Liver (tissue), 9 donors: ENCODE measurements around the gene FZR1. TPM values are rescaled to one million over a fixed set of nuclear protein-coding genes. Genes with fewer than 3 reads are reported as not detected.
A peak's percentile ranks its signal among the peaks of the same experiment; 100 is the strongest.

ENCODE experiments used
- DNase-seq: peaks from one replicate; pipeline ENCODE4 v3.0.0-alpha.2; 2017; ENCODE audit warnings: low spot score
- H3K27ac ChIP-seq, 2 donors: one replicate each; pipeline ENCODE4 v1.7.0; 2013; ENCODE audit warnings: inconsistent platforms in 2 of 2, low read length in 2 of 2, control low read depth in 1 of 2, low read depth in 1 of 2, mild to moderate bottlenecking in 1 of 2
- H3K27me3 ChIP-seq, 4 donors: one replicate each; pipeline versions ENCODE4 v1.6.1 to v1.7.0; 2013; ENCODE audit warnings: low read length in 3 of 4, inconsistent platforms in 1 of 4, mild to moderate bottlenecking in 1 of 4, moderate library complexity in 1 of 4; ENCODE audit not compliant: control insufficient read depth in 4 of 4, insufficient read depth in 4 of 4
- H3K36me3 ChIP-seq, 4 donors: one replicate each; pipeline versions ENCODE4 v1.6.1 to v1.7.0; 2013; ENCODE audit warnings: low read length in 3 of 4, mild to moderate bottlenecking in 3 of 4, low read depth in 1 of 4, moderate library complexity in 1 of 4; ENCODE audit not compliant: control insufficient read depth in 4 of 4, insufficient read depth in 3 of 4
- H3K4me1 ChIP-seq, 4 donors: one replicate each; pipeline versions ENCODE4 v1.6.1 to v1.7.0; 2013; ENCODE audit warnings: low read length in 3 of 4, mild to moderate bottlenecking in 3 of 4, moderate library complexity in 1 of 4; ENCODE audit not compliant: control insufficient read depth in 4 of 4, insufficient read depth in 4 of 4
- H3K4me3 ChIP-seq, 3 donors: one replicate each; pipeline versions ENCODE4 v1.6.1 to v1.7.0; 2013; ENCODE audit warnings: low read length in 3 of 3, control low read depth in 1 of 3, low read depth in 1 of 3, mild to moderate bottlenecking in 1 of 3
- H3K9ac ChIP-seq, 2 donors: one replicate each; pipeline ENCODE4 v1.7.0; 2013; ENCODE audit warnings: low read length in 2 of 2, mild to moderate bottlenecking in 2 of 2, moderate library complexity in 2 of 2, control low read depth in 1 of 2, low read depth in 1 of 2
- H3K9me3 ChIP-seq, 4 donors: one replicate each; pipeline versions ENCODE4 v1.6.1 to v1.7.0; 2013; ENCODE audit warnings: low read length in 3 of 4; ENCODE audit not compliant: control insufficient read depth in 4 of 4
- CTCF ChIP-seq: fragments of 150-350 bp; IDR thresholded peaks from 2 replicates; pipeline ENCODE4 v1.5.1; 2017; ENCODE audit warnings: improper control_type of control experiment, low read depth, low read length; ENCODE audit not compliant: missing input control
- EGR1 ChIP-seq, 2 donors: IDR thresholded peaks; 2 replicates each; pipeline ENCODE4 v1.6.1; 2016 to 2018; ENCODE audit warnings: antibody characterized with exemption in 2 of 2, low read depth in 2 of 2
- FOXA1 ChIP-seq: IDR thresholded peaks from 2 replicates; pipeline ENCODE4 v1.6.1; 2016; ENCODE audit warnings: antibody characterized with exemption
- FOXA2 ChIP-seq: IDR thresholded peaks from 2 replicates; pipeline ENCODE4 v1.6.1; 2016; ENCODE audit warnings: antibody characterized with exemption
- GABPA ChIP-seq, 2 donors: IDR thresholded peaks in 1 of 2; conservative IDR thresholded peaks in 1 of 2; 2 replicates each; pipeline ENCODE4 v1.6.1; 2016; ENCODE audit warnings: antibody characterized with exemption in 2 of 2, mild to moderate bottlenecking in 1 of 2, moderate library complexity in 1 of 2
- HNF4A ChIP-seq, 2 donors: conservative IDR thresholded peaks; 2 replicates each; pipeline ENCODE4 v1.6.1; 2016; ENCODE audit warnings: antibody characterized with exemption in 2 of 2, mild to moderate bottlenecking in 2 of 2
- HNF4G ChIP-seq: IDR thresholded peaks from 2 replicates; pipeline ENCODE4 v1.6.1; 2016; ENCODE audit warnings: antibody characterized with exemption
- JUND ChIP-seq, 2 donors: IDR thresholded peaks; 2 replicates each; pipeline ENCODE4 v1.6.1; 2016; ENCODE audit warnings: antibody characterized with exemption in 2 of 2
- NR2F2 ChIP-seq: IDR thresholded peaks from 2 replicates; pipeline ENCODE4 v1.6.1; 2016; ENCODE audit warnings: antibody characterized with exemption
- RAD21 ChIP-seq, 2 donors: IDR thresholded peaks; 2 replicates each; pipeline ENCODE4 v1.6.1; 2016; ENCODE audit warnings: antibody characterized with exemption in 2 of 2, mild to moderate bottlenecking in 2 of 2
- RXRA ChIP-seq, 2 donors: IDR thresholded peaks; 2 replicates each; pipeline ENCODE4 v1.6.1; 2017 to 2018; ENCODE audit warnings: antibody characterized with exemption in 2 of 2, mild to moderate bottlenecking in 1 of 2
- SP1 ChIP-seq: IDR thresholded peaks from 2 replicates; pipeline ENCODE4 v1.6.1; 2018; ENCODE audit warnings: antibody characterized with exemption, mild to moderate bottlenecking
- YY1 ChIP-seq: IDR thresholded peaks from 2 replicates; pipeline ENCODE4 v1.6.1; 2016; ENCODE audit warnings: antibody characterized with exemption, mild to moderate bottlenecking
- WGBS: extraction: QIAGEN DNeasy Blood & Tissue Kit; methylation state at CpG from one replicate; pipeline ENCODE4 v1.1.7; 2013; 5-methylcytosine and 5-hydroxymethylcytosine counted together
- polyA plus RNA-seq, 2 donors: library from polyadenylated mRNA; stranded (reverse) in 1 of 2; unstranded in 1 of 2; fragments of 200-250 nt in 1 of 2; fragments of >200 nt in 1 of 2; fragmentation: Nextera tagmentation in 1 of 2; extraction: Ambion mirVana in 1 of 2; gene quantifications; one replicate each; pipeline versions ENCODE4 v1.2.1 to v1.2.3, GENCODE V29; 2013 to 2015
- total RNA-seq, 2 donors: library from RNA; depleted of rRNA; stranded (reverse); fragments of >200 nt; gene quantifications; one replicate each; pipeline ENCODE4 v1.2.3, GENCODE V29; 2014
- TF ChIP-seq, protein P1 (sequence below): IDR thresholded peaks from 2 replicates; pipeline ENCODE4 v1.6.1; 2016; ENCODE audit warnings: antibody characterized with exemption
- TF ChIP-seq, protein P2 (sequence below): IDR thresholded peaks from 2 replicates; pipeline ENCODE4 v1.6.1; 2016; ENCODE audit warnings: antibody characterized with exemption
- TF ChIP-seq, protein P3 (sequence below): IDR thresholded peaks from 2 replicates; pipeline ENCODE4 v1.6.1; 2016; ENCODE audit warnings: antibody characterized with exemption, mild to moderate bottlenecking
- donor health status: healthy.
- donor health status: healthy.
- donor health status: healthy.
- donor health status: healthy.
- donor health status: healthy.

FZR1 gene
- total RNA-seq (10 to 100 TPM; 17.0 to 27.3 TPM), polyA plus RNA-seq (10 to 100 TPM; 18.0 to 22.5 TPM)

DNA sequence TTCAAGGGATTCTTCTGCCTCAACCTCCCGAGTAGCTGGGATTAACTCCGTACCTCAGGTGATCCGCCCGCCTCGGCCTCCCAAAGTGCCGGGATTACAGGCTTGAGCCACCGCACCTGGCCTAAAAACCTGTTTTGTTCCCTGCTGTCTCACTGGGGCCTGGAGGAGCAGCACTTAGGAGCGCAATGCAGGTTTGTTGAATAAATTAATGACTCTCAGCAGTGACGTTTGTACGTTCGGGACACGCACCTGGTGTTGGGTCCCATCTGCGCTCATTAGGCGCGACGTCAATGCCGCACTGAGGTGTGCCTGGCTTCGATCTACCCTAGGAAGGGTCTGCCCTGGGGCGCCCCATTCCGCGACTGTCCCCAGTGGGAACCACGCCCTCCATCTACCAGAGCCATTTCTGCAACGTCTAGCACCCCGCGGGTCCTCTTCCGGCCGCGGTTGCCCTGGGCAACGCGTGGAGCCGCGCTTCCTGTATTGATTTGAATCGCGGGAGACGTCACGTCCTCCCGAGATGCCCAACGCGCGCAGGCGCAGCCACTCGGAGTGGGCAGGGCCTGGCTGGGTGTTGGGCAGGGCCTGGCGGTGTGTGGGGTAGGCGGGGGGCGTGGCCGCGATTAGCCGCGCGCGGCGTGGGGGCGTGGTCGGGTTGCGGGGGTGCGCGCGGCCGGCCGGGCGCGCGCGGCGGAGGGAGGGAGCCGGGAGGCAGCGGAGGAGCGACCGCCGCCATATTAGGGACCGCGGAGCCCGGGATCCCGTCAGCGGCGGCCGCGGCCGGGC is at the start of gene FZR1:
TSS of gene FZR1 (plus strand) at position 714 of the 786 bp plus-strand sequence. CDS start 16,679 bp downstream, outside the sequence.
- H3K9ac ChIP-seq, result peak within 1 kb of the TSS; percentile 65 to 80
- peak within 1 kb of the TSS; percentile 82 to 83 for H3K27ac ChIP-seq
- no peaks in the 10 kb centered on the region for H3K9me3 ChIP-seq
- H3K4me3 ChIP-seq, result peak within 1 kb of the TSS; percentile 88 to 90 (median 88)
- H3K4me1 ChIP-seq, result peaks cover 3 to 50% (median 34%) of the 10 kb centered on the region in 4 donors
- no peaks in the 10 kb centered on the region for H3K36me3 ChIP-seq
- no peaks in the 10 kb centered on the region for H3K27me3 ChIP-seq
- under 1% methylated on average over 79 of the region's 79 CpGs for WGBS
- DNase-seq, result peak; percentile 100
- no peak for TF ChIP-seq FOXA2
- TF ChIP-seq, protein P1, sequence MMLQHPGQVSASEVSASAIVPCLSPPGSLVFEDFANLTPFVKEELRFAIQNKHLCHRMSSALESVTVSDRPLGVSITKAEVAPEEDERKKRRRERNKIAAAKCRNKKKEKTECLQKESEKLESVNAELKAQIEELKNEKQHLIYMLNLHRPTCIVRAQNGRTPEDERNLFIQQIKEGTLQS, result no peak
- peak; percentile 15 to 34 for TF ChIP-seq HNF4A (conservative IDR thresholded peaks at IDR 0.05)
- peak; percentile 79 to 94 for TF ChIP-seq GABPA (IDR thresholded peaks at IDR 0.05 in 1 of 2, conservative IDR thresholded peaks at IDR 0.05 in 1 of 2)
- TF ChIP-seq, protein P2, sequence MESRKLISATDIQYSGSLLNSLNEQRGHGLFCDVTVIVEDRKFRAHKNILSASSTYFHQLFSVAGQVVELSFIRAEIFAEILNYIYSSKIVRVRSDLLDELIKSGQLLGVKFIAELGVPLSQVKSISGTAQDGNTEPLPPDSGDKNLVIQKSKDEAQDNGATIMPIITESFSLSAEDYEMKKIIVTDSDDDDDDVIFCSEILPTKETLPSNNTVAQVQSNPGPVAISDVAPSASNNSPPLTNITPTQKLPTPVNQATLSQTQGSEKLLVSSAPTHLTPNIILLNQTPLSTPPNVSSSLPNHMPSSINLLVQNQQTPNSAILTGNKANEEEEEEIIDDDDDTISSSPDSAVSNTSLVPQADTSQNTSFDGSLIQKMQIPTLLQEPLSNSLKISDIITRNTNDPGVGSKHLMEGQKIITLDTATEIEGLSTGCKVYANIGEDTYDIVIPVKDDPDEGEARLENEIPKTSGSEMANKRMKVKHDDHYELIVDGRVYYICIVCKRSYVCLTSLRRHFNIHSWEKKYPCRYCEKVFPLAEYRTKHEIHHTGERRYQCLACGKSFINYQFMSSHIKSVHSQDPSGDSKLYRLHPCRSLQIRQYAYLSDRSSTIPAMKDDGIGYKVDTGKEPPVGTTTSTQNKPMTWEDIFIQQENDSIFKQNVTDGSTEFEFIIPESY, result no peak
- TF ChIP-seq YY1, result peak; percentile 76
- no peak for TF ChIP-seq RAD21 (IDR thresholded peaks at IDR 0.05)
- TF ChIP-seq, protein P3, sequence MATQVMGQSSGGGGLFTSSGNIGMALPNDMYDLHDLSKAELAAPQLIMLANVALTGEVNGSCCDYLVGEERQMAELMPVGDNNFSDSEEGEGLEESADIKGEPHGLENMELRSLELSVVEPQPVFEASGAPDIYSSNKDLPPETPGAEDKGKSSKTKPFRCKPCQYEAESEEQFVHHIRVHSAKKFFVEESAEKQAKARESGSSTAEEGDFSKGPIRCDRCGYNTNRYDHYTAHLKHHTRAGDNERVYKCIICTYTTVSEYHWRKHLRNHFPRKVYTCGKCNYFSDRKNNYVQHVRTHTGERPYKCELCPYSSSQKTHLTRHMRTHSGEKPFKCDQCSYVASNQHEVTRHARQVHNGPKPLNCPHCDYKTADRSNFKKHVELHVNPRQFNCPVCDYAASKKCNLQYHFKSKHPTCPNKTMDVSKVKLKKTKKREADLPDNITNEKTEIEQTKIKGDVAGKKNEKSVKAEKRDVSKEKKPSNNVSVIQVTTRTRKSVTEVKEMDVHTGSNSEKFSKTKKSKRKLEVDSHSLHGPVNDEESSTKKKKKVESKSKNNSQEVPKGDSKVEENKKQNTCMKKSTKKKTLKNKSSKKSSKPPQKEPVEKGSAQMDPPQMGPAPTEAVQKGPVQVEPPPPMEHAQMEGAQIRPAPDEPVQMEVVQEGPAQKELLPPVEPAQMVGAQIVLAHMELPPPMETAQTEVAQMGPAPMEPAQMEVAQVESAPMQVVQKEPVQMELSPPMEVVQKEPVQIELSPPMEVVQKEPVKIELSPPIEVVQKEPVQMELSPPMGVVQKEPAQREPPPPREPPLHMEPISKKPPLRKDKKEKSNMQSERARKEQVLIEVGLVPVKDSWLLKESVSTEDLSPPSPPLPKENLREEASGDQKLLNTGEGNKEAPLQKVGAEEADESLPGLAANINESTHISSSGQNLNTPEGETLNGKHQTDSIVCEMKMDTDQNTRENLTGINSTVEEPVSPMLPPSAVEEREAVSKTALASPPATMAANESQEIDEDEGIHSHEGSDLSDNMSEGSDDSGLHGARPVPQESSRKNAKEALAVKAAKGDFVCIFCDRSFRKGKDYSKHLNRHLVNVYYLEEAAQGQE, result no peak
- TF ChIP-seq SP1, result peak; percentile 69
- TF ChIP-seq EGR1 (IDR thresholded peaks at IDR 0.05; ENCODE audit: low read depth in 2 of 2), result no peak
- no peak for TF ChIP-seq NR2F2
- TF ChIP-seq HNF4G, result no peak
- peak in 1 of 2 donors; percentile 32 for TF ChIP-seq RXRA (IDR thresholded peaks at IDR 0.05)
- no peak for TF ChIP-seq FOXA1
- TF ChIP-seq CTCF, result no peak
- TF ChIP-seq JUND (IDR thresholded peaks at IDR 0.05), result no peak
